ENCODE measurements around the gene DNPH1.

DNPH1 gene

GRCh38 chr6:43243664-43244321, 14.5 kb upstream of the DNPH1 start:
- no peak for DNase-seq (ENCODE audit: low read depth)

- DNase-seq (ENCODE audit: low read depth) = no peak
Measured at GRCh38 chr6:43242908-43243663, 13.8 kb upstream of the DNPH1 start, which contains the start of gene TTBK1. TTBK1 (plus strand) TSS chr6:43243481; CDS start chr6:43246661, 3,180 bp downstream.

GRCh38 chr6:43241446-43241845, 12.2 kb upstream of the DNPH1 start:
- DNase-seq (ENCODE audit: low read depth) = no peak

GRCh38 chr6:43240950-43241349, 11.7 kb upstream of the DNPH1 start:
- no peak for DNase-seq (ENCODE audit: low read depth)

- no peak for DNase-seq (ENCODE audit: low read depth)
Measured at GRCh38 chr6:43239054-43239453, 9.8 kb upstream of the DNPH1 start.

- no peak for DNase-seq (ENCODE audit: low read depth)
Measured at GRCh38 chr6:43235841-43236240, 6.6 kb upstream of the DNPH1 start.

GRCh38 chr6:43231735-43232450, 2.6 kb upstream of the DNPH1 start:
- DNase-seq (ENCODE audit: low read depth) = no peak

- no peak for DNase-seq (ENCODE audit: low read depth)
Measured at GRCh38 chr6:43231053-43231452, 1.8 kb upstream of the DNPH1 start.

GRCh38 chr6:43229803-43230620, 731 bp upstream of the DNPH1 start:
- DNase-seq (ENCODE audit: low read depth) = no peak

- DNase-seq (ENCODE audit: low read depth) = no peak
Measured at GRCh38 chr6:43226192-43226851, 3.0 kb downstream of the DNPH1 start.

- no peak for DNase-seq (ENCODE audit: low read depth)
Measured at GRCh38 chr6:43223175-43223574, 6.1 kb downstream of the DNPH1 start.

- no peak for DNase-seq (ENCODE audit: low read depth)
Measured at GRCh38 chr6:43222418-43223059, 6.7 kb downstream of the DNPH1 start.

- no peak for DNase-seq (ENCODE audit: low read depth)
Measured at GRCh38 chr6:43221046-43221972, 8.0 kb downstream of the DNPH1 start.

- DNase-seq (ENCODE audit: low read depth) = no peak
Measured at GRCh38 chr6:43220439-43220951, 8.8 kb downstream of the DNPH1 start.

GRCh38 chr6:43219814-43220213, 9.5 kb downstream of the DNPH1 start:
- DNase-seq (ENCODE audit: low read depth) = no peak

- DNase-seq (ENCODE audit: low read depth) = no peak
Measured at GRCh38 chr6:43219119-43219518, 10.2 kb downstream of the DNPH1 start.

- DNase-seq (ENCODE audit: low read depth) = no peak
Measured at GRCh38 chr6:43217351-43217750, 11.9 kb downstream of the DNPH1 start.

- DNase-seq (ENCODE audit: low read depth) = no peak
Measured at GRCh38 chr6:43216200-43216599, 13.1 kb downstream of the DNPH1 start.

GRCh38 chr6:43215066-43215465, 14.2 kb downstream of the DNPH1 start:
- DNase-seq (ENCODE audit: low read depth) = no peak

- no peak for DNase-seq (ENCODE audit: low read depth)
Measured at GRCh38 chr6:43213431-43213830, 15.8 kb downstream of the DNPH1 start.
